Liver (tissue), 9 donors: ENCODE data around the gene NAPEPLD. TPM values are rescaled to one million over a fixed set of nuclear protein-coding genes. Genes with fewer than 3 reads are reported as not detected.
"Not testable (repeated sequence)": the region's sequence is repeated elsewhere in the genome, so short reads cannot be mapped to it uniquely, and the experiment has no call there.

ENCODE experiments used
- DNase-seq: peaks from one replicate; pipeline ENCODE4 v3.0.0-alpha.2; 2017; ENCODE audit warnings: low spot score
- H3K27ac ChIP-seq, 2 donors: one replicate each; pipeline ENCODE4 v1.7.0; 2013; ENCODE audit warnings: inconsistent platforms in 2 of 2, low read length in 2 of 2, control low read depth in 1 of 2, low read depth in 1 of 2, mild to moderate bottlenecking in 1 of 2
- H3K27me3 ChIP-seq, 4 donors: one replicate each; pipeline versions ENCODE4 v1.6.1 to v1.7.0; 2013; ENCODE audit warnings: low read length in 3 of 4, inconsistent platforms in 1 of 4, mild to moderate bottlenecking in 1 of 4, moderate library complexity in 1 of 4; ENCODE audit not compliant: control insufficient read depth in 4 of 4, insufficient read depth in 4 of 4
- H3K36me3 ChIP-seq, 4 donors: one replicate each; pipeline versions ENCODE4 v1.6.1 to v1.7.0; 2013; ENCODE audit warnings: low read length in 3 of 4, mild to moderate bottlenecking in 3 of 4, low read depth in 1 of 4, moderate library complexity in 1 of 4; ENCODE audit not compliant: control insufficient read depth in 4 of 4, insufficient read depth in 3 of 4
- H3K4me1 ChIP-seq, 4 donors: one replicate each; pipeline versions ENCODE4 v1.6.1 to v1.7.0; 2013; ENCODE audit warnings: low read length in 3 of 4, mild to moderate bottlenecking in 3 of 4, moderate library complexity in 1 of 4; ENCODE audit not compliant: control insufficient read depth in 4 of 4, insufficient read depth in 4 of 4
- H3K4me3 ChIP-seq, 3 donors: one replicate each; pipeline versions ENCODE4 v1.6.1 to v1.7.0; 2013; ENCODE audit warnings: low read length in 3 of 3, control low read depth in 1 of 3, low read depth in 1 of 3, mild to moderate bottlenecking in 1 of 3
- H3K9ac ChIP-seq, 2 donors: one replicate each; pipeline ENCODE4 v1.7.0; 2013; ENCODE audit warnings: low read length in 2 of 2, mild to moderate bottlenecking in 2 of 2, moderate library complexity in 2 of 2, control low read depth in 1 of 2, low read depth in 1 of 2
- H3K9me3 ChIP-seq, 4 donors: one replicate each; pipeline versions ENCODE4 v1.6.1 to v1.7.0; 2013; ENCODE audit warnings: low read length in 3 of 4; ENCODE audit not compliant: control insufficient read depth in 4 of 4
- EGR1 ChIP-seq, 2 donors: IDR thresholded peaks; 2 replicates each; pipeline ENCODE4 v1.6.1; 2016 to 2018; ENCODE audit warnings: antibody characterized with exemption in 2 of 2, low read depth in 2 of 2
- FOXA1 ChIP-seq: IDR thresholded peaks from 2 replicates; pipeline ENCODE4 v1.6.1; 2016; ENCODE audit warnings: antibody characterized with exemption
- FOXA2 ChIP-seq: IDR thresholded peaks from 2 replicates; pipeline ENCODE4 v1.6.1; 2016; ENCODE audit warnings: antibody characterized with exemption
- GABPA ChIP-seq, 2 donors: IDR thresholded peaks in 1 of 2; conservative IDR thresholded peaks in 1 of 2; 2 replicates each; pipeline ENCODE4 v1.6.1; 2016; ENCODE audit warnings: antibody characterized with exemption in 2 of 2, mild to moderate bottlenecking in 1 of 2, moderate library complexity in 1 of 2
- HNF4A ChIP-seq, 2 donors: conservative IDR thresholded peaks; 2 replicates each; pipeline ENCODE4 v1.6.1; 2016; ENCODE audit warnings: antibody characterized with exemption in 2 of 2, mild to moderate bottlenecking in 2 of 2
- HNF4G ChIP-seq: IDR thresholded peaks from 2 replicates; pipeline ENCODE4 v1.6.1; 2016; ENCODE audit warnings: antibody characterized with exemption
- JUND ChIP-seq, 2 donors: IDR thresholded peaks; 2 replicates each; pipeline ENCODE4 v1.6.1; 2016; ENCODE audit warnings: antibody characterized with exemption in 2 of 2
- MAX ChIP-seq: IDR thresholded peaks from 2 replicates; pipeline ENCODE4 v1.6.1; 2016; ENCODE audit warnings: antibody characterized with exemption
- NR2F2 ChIP-seq: IDR thresholded peaks from 2 replicates; pipeline ENCODE4 v1.6.1; 2016; ENCODE audit warnings: antibody characterized with exemption
- RAD21 ChIP-seq, 2 donors: IDR thresholded peaks; 2 replicates each; pipeline ENCODE4 v1.6.1; 2016; ENCODE audit warnings: antibody characterized with exemption in 2 of 2, mild to moderate bottlenecking in 2 of 2
- RXRA ChIP-seq, 2 donors: IDR thresholded peaks; 2 replicates each; pipeline ENCODE4 v1.6.1; 2017 to 2018; ENCODE audit warnings: antibody characterized with exemption in 2 of 2, mild to moderate bottlenecking in 1 of 2
- SP1 ChIP-seq: IDR thresholded peaks from 2 replicates; pipeline ENCODE4 v1.6.1; 2018; ENCODE audit warnings: antibody characterized with exemption, mild to moderate bottlenecking
- TAF1 ChIP-seq: conservative IDR thresholded peaks from 2 replicates; pipeline ENCODE4 v1.6.1; 2016; ENCODE audit warnings: antibody characterized with exemption, mild to moderate bottlenecking
- YY1 ChIP-seq: IDR thresholded peaks from 2 replicates; pipeline ENCODE4 v1.6.1; 2016; ENCODE audit warnings: antibody characterized with exemption, mild to moderate bottlenecking
- ZBTB33 ChIP-seq: IDR thresholded peaks from 2 replicates; pipeline ENCODE4 v1.6.1; 2016; ENCODE audit warnings: antibody characterized with exemption
- WGBS: extraction: QIAGEN DNeasy Blood & Tissue Kit; methylation state at CpG from one replicate; pipeline ENCODE4 v1.1.7; 2013; 5-methylcytosine and 5-hydroxymethylcytosine counted together
- polyA plus RNA-seq, 2 donors: library from polyadenylated mRNA; stranded (reverse) in 1 of 2; unstranded in 1 of 2; fragments of 200-250 nt in 1 of 2; fragments of >200 nt in 1 of 2; fragmentation: Nextera tagmentation in 1 of 2; extraction: Ambion mirVana in 1 of 2; gene quantifications; one replicate each; pipeline versions ENCODE4 v1.2.1 to v1.2.3, GENCODE V29; 2013 to 2015
- total RNA-seq, 2 donors: library from RNA; depleted of rRNA; stranded (reverse); fragments of >200 nt; gene quantifications; one replicate each; pipeline ENCODE4 v1.2.3, GENCODE V29; 2014
- TF ChIP-seq, protein P1 (sequence below): fragments of 150-350 bp; IDR thresholded peaks from 2 replicates; pipeline ENCODE4 v1.5.1; 2017; ENCODE audit warnings: improper control_type of control experiment, low read depth, low read length; ENCODE audit not compliant: missing input control
- TF ChIP-seq, protein P2 (sequence below): IDR thresholded peaks from 2 replicates; pipeline ENCODE4 v1.6.1; 2016; ENCODE audit warnings: antibody characterized with exemption, mild to moderate bottlenecking
- TF ChIP-seq, protein P3 (sequence below): IDR thresholded peaks from 2 replicates; pipeline ENCODE4 v1.6.1; 2016; ENCODE audit warnings: antibody characterized with exemption
- donor health status: healthy.
- donor health status: healthy.
- donor health status: healthy.
- donor health status: healthy.
- donor health status: healthy.

NAPEPLD gene
- total and polyA plus RNA-seq, 4 donors = 4.4 to 31.9 (median 18.2) TPM

DNA sequence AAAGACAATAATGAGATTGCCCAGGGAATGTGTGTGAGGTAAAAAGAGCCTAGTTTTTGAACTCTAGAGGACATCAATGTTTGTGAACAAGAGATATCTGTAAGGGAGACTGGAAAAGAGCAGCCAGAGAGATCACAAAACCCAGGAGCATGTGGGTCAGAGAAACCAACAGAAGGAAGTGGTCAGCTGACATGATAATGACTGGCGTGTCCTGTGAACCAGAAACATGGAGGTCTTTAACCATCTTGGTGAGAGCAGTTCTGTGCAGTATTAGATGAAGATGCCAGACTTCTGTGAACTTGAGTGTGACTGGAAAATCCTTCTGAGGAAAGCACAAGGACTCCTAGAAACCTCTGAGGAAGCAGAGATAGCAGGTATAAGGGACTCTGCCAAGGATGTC, 10.2 kb upstream of the NAPEPLD start:
- not testable (repeated sequence) for H3K36me3 ChIP-seq, H3K27me3 ChIP-seq, DNase-seq, H3K9ac ChIP-seq, H3K4me1 ChIP-seq, H3K9me3 ChIP-seq, H3K4me3 ChIP-seq, H3K27ac ChIP-seq
- 83% methylated on average over 1 of the region's 1 CpG for WGBS

DNA sequence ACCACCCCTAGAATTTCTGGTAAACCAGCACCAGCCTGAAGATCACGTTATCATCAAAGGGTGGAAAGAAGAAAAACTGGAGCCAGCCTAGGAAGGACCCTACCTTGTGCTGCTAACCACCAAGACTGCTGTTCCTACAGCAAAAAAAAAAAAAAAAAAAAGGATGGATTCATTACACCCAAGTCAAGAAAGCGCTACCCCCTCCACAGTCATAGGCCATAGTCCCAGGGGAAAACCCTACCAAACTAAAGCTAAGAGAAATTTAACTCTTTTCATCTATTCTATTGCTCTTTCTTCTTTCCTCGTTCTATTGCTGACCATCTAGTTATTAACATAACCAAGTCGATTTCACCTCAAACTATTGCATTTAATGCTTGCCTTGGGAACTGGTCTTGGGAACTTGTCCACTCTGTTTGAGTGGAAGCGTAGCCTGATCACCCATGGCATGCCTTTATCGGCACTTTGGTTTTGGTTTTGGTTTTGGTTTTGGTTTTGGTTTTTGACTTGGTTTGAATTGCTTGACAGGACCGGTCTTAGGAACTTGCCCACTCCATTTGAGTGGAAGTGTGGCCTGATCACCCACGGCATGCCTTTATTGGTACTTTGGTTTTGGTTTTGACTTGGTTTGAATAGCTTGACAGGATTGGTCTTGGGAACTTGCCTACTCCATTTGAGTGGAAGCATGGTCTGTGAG, 6.6 kb upstream of the NAPEPLD start:
- Histone ChIP-seq H3K4me1 (peaks cover 4 to 24% (median 16%) of the 10 kb centered on the region in 4 donors), H3K27ac (peak overlapping the region; percentile 35 to 54), H3K4me3 (peak overlapping the region in 1 of 3 donors; percentile 0)
- H3K27me3 ChIP-seq, DNase-seq, H3K9me3 ChIP-seq, H3K9ac ChIP-seq, H3K36me3 ChIP-seq: not testable (repeated sequence)
- WGBS = 64% methylated on average over 8 of the region's 8 CpGs

GRCh38 chr7:103154042-103154441, 5.1 kb upstream of the NAPEPLD start:
- Histone ChIP-seq H3K9ac (no peak overlapping the region), H3K36me3 (no peaks in the 10 kb centered on the region), H3K27me3 (no peaks in the 10 kb centered on the region), H3K9me3 (no peaks in the 10 kb centered on the region), H3K27ac (peak overlapping the region; percentile 78 to 90), H3K4me3 (no peak overlapping the region), H3K4me1 (peaks cover 4 to 31% (median 21%) of the 10 kb centered on the region in 4 donors)
- TF ChIP-seq SP1 (peak; percentile 70), ZBTB33 (no peak), HNF4G (no peak), RAD21 (IDR thresholded peaks at IDR 0.05) (peak in 1 of 2 donors; percentile 27), JUND (IDR thresholded peaks at IDR 0.05) (no peak), FOXA2 (peak; percentile 57), YY1 (no peak), NR2F2 (no peak), TAF1 (no peak), HNF4A (conservative IDR thresholded peaks at IDR 0.05) (peak; percentile 15 to 30), GABPA (IDR thresholded peaks at IDR 0.05 in 1 of 2, conservative IDR thresholded peaks at IDR 0.05 in 1 of 2) (no peak), EGR1 (IDR thresholded peaks at IDR 0.05; ENCODE audit: low read depth in 2 of 2) (no peak), MAX (no peak), RXRA (IDR thresholded peaks at IDR 0.05) (peak; percentile 56 to 80), FOXA1 (no peak)
- TF ChIP-seq, protein P1, sequence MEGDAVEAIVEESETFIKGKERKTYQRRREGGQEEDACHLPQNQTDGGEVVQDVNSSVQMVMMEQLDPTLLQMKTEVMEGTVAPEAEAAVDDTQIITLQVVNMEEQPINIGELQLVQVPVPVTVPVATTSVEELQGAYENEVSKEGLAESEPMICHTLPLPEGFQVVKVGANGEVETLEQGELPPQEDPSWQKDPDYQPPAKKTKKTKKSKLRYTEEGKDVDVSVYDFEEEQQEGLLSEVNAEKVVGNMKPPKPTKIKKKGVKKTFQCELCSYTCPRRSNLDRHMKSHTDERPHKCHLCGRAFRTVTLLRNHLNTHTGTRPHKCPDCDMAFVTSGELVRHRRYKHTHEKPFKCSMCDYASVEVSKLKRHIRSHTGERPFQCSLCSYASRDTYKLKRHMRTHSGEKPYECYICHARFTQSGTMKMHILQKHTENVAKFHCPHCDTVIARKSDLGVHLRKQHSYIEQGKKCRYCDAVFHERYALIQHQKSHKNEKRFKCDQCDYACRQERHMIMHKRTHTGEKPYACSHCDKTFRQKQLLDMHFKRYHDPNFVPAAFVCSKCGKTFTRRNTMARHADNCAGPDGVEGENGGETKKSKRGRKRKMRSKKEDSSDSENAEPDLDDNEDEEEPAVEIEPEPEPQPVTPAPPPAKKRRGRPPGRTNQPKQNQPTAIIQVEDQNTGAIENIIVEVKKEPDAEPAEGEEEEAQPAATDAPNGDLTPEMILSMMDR = no peak
- TF ChIP-seq, protein P2, sequence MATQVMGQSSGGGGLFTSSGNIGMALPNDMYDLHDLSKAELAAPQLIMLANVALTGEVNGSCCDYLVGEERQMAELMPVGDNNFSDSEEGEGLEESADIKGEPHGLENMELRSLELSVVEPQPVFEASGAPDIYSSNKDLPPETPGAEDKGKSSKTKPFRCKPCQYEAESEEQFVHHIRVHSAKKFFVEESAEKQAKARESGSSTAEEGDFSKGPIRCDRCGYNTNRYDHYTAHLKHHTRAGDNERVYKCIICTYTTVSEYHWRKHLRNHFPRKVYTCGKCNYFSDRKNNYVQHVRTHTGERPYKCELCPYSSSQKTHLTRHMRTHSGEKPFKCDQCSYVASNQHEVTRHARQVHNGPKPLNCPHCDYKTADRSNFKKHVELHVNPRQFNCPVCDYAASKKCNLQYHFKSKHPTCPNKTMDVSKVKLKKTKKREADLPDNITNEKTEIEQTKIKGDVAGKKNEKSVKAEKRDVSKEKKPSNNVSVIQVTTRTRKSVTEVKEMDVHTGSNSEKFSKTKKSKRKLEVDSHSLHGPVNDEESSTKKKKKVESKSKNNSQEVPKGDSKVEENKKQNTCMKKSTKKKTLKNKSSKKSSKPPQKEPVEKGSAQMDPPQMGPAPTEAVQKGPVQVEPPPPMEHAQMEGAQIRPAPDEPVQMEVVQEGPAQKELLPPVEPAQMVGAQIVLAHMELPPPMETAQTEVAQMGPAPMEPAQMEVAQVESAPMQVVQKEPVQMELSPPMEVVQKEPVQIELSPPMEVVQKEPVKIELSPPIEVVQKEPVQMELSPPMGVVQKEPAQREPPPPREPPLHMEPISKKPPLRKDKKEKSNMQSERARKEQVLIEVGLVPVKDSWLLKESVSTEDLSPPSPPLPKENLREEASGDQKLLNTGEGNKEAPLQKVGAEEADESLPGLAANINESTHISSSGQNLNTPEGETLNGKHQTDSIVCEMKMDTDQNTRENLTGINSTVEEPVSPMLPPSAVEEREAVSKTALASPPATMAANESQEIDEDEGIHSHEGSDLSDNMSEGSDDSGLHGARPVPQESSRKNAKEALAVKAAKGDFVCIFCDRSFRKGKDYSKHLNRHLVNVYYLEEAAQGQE = no peak
- TF ChIP-seq, protein P3, sequence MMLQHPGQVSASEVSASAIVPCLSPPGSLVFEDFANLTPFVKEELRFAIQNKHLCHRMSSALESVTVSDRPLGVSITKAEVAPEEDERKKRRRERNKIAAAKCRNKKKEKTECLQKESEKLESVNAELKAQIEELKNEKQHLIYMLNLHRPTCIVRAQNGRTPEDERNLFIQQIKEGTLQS = no peak
- WGBS = 39% methylated on average over 6 of the region's 6 CpGs
- no peak for DNase-seq
